K562 (cell line): ENCODE results near the gene FAM53A. TPM values are rescaled to one million over a fixed set of nuclear protein-coding genes. Genes with fewer than 3 reads are reported as not detected.
A peak's percentile ranks its signal among the peaks of the same experiment; 100 is the strongest.

Source experiments
- AFF4 ChIP-seq: sonication (generic); formaldehyde crosslinking; IDR thresholded peaks from 2 replicates; pipeline ENCODE4 v1.8.0; 2023; ENCODE audit warnings: mild to moderate bottlenecking, missing genetic modification reagents
- BCL6 ChIP-seq: fragments of 250-450 bp; sonication (Bioruptor Pico); IDR thresholded peaks from 2 replicates; pipeline ENCODE4 v1.4.0; 2020
- CBFB ChIP-seq: sonication (generic); formaldehyde crosslinking; IDR thresholded peaks from 2 replicates; pipeline ENCODE4 v1.4.0; 2020; ENCODE audit warnings: mild to moderate bottlenecking, missing genetic modification reagents
- CCNT2 ChIP-seq: IDR thresholded peaks from 2 replicates; pipeline ENCODE4 v1.6.1; 2011; ENCODE audit warnings: borderline replicate concordance, low read depth, mild to moderate bottlenecking, moderate library complexity, mixed read lengths, low read length; ENCODE audit not compliant: insufficient read length; ENCODE audit errors: extremely low read depth
- E2F1 ChIP-seq: sonication (generic); formaldehyde crosslinking; IDR thresholded peaks from 2 replicates; pipeline ENCODE4 v1.8.1; 2023; ENCODE audit warnings: mild to moderate bottlenecking, missing genetic modification reagents, moderate library complexity
- ELK1 ChIP-seq: sonication (generic); formaldehyde crosslinking; IDR thresholded peaks from 2 replicates; pipeline ENCODE4 v1.8.1; 2022; ENCODE audit warnings: missing genetic modification reagents
- FOXJ2 ChIP-seq: fragments of 200-800 bp; sonication (Bioruptor generic); IDR thresholded peaks from 2 replicates; pipeline ENCODE4 v1.6.1; 2016; ENCODE audit warnings: missing genetic modification characterization, missing compliant biosample characterization
- FOXK2 ChIP-seq, 2 experiments: fragments of 450-650 bp; IDR thresholded peaks in 1 of 2; conservative IDR thresholded peaks in 1 of 2; 2 replicates each; pipeline ENCODE4 v1.6.1; 2016; ENCODE audit warnings: low read depth in 2 of 2, mild to moderate bottlenecking in 1 of 2
- HNRNPK ChIP-seq: fragments of 200-400 bp; formaldehyde crosslinking; IDR thresholded peaks from one replicate; pipeline ENCODE4 v1.6.1; 2018; ENCODE audit warnings: mild to moderate bottlenecking, low read depth, low read length; ENCODE audit not compliant: poor library complexity, severe bottlenecking
- MCM2 ChIP-seq: fragments of 450-650 bp; IDR thresholded peaks from 2 replicates; pipeline ENCODE4 v1.6.1; 2017; ENCODE audit warnings: low read depth, mild to moderate bottlenecking
- MECOM ChIP-seq: fragments of 250-450 bp; sonication (Bioruptor Pico); IDR thresholded peaks from 2 replicates; pipeline ENCODE4 v1.8.0; 2022; ENCODE audit warnings: inconsistent platforms
- NELFE ChIP-seq: IDR thresholded peaks from 2 replicates; pipeline ENCODE4 v1.6.1; 2011; ENCODE audit warnings: mild to moderate bottlenecking; ENCODE audit not compliant: insufficient read depth, insufficient read length
- NFE2L1 ChIP-seq: fragments of 450-650 bp; IDR thresholded peaks from 2 replicates; pipeline ENCODE4 v1.6.1; 2016; ENCODE audit warnings: missing genetic modification characterization, low read depth, mild to moderate bottlenecking, missing compliant biosample characterization, moderate library complexity, borderline replicate concordance
- RFX1 ChIP-seq: fragments of 450-650 bp; IDR thresholded peaks from 2 replicates; pipeline ENCODE4 v1.6.1; 2016; ENCODE audit warnings: mild to moderate bottlenecking, moderate library complexity
- SMARCA4 ChIP-seq: fragments of 450-650 bp; IDR thresholded peaks from 2 replicates; pipeline ENCODE4 v1.6.1; 2016
- TAF1 ChIP-seq: IDR thresholded peaks from 2 replicates; pipeline ENCODE4 v1.6.1; 2011; ENCODE audit warnings: mild to moderate bottlenecking, low read length, moderate library complexity; ENCODE audit not compliant: insufficient read depth, control insufficient read depth, severe bottlenecking; ENCODE audit errors: extremely low read depth
- TBP ChIP-seq: optimal IDR thresholded peaks from 2 replicates; pipeline ENCODE3; 2011; ENCODE audit warnings: low read depth, low read length, improper control_type of control experiment
- TEAD1 ChIP-seq, 2 experiments: fragments of 450-650 bp in 1 of 2; sonication (generic) in 1 of 2; formaldehyde crosslinking; IDR thresholded peaks; 2 replicates each; pipeline versions ENCODE4 v1.4.0 to v1.8.0; 2020 to 2022; ENCODE audit warnings: mild to moderate bottlenecking in 2 of 2, missing genetic modification reagents in 1 of 2
- ZBTB7A ChIP-seq: IDR thresholded peaks from 2 replicates; pipeline ENCODE4 v1.6.1; 2011; ENCODE audit warnings: low read depth, mild to moderate bottlenecking, low read length, moderate library complexity, borderline replicate concordance; ENCODE audit not compliant: control insufficient read depth
- ZNF165 ChIP-seq: fragments of 250-450 bp; sonication (Bioruptor Pico); IDR thresholded peaks from 2 replicates; pipeline ENCODE4 v1.4.0; 2020; ENCODE audit warnings: borderline replicate concordance
- ZNF324 ChIP-seq: fragments of 250-450 bp; sonication (Bioruptor Pico); IDR thresholded peaks from 2 replicates; pipeline ENCODE4 v1.4.0; 2020; ENCODE audit warnings: mild to moderate bottlenecking
- polyA plus RNA-seq, 8 experiments: library from polyadenylated mRNA; depleted of rRNA in 4 of 8; stranded (reverse) in 5 of 8; unstranded in 3 of 8; fragments of >200 nt; fragmentation: Nextera tagmentation in 2 of 8; fragmentation: Illumina TruSeq in 1 of 8; extraction: Ambion mirVana in 2 of 8; extraction: Trizol in 1 of 8; gene quantifications; 2 replicates each; pipeline versions ENCODE4 v1.2.1 to v1.2.3, GENCODE V29; 2011 to 2014; ENCODE audit warnings: inconsistent platforms in 1 of 8, missing spikeins in 1 of 8
- total RNA-seq, 7 experiments: library from RNA; depleted of rRNA in 6 of 7; stranded (reverse); fragments of >200 nt in 6 of 7; fragmentation: Illumina TruSeq in 2 of 7; extraction: Trizol in 2 of 7; gene quantifications; 2 replicates each; pipeline versions ENCODE4 v1.2.1 to v1.2.3, GENCODE V29; 2011 to 2021; ENCODE audit warnings: low replicate concordance in 1 of 7

The FAM53A gene
- total and polyA plus RNA-seq, 9 of the 15 experiments (the other 6 are each of a cell fraction or from before 2014, with no cell fraction given): 0.53 to 2.7 (median 1.4) TPM; not detected in 2

- TF ChIP-seq BCL6 (CRISPR knock-in tag) (no peak), CCNT2 (peak; percentile 66), MECOM (CRISPR knock-in tag) (no peak), TEAD1 (CRISPR knock-in tag; IDR thresholded peaks at IDR 0.05) (peak in 1 of 2 experiments; percentile 75; a peak in 2 of 4 replicates), ZNF324 (no peak), NFE2L1 (no peak), MCM2 (no peak), NELFE (no peak), TAF1 (peak; percentile 25), HNRNPK (no peak), AFF4 (0 out of 2 replicates have a peak, but pooled peaks have one; percentile 49), ZBTB7A (peak; percentile 29; the same call in 1 of the 2 replicates), SMARCA4 (no peak), CBFB (CRISPR knock-in tag) (no peak), RFX1 (no peak), ZNF165 (no peak), FOXJ2 (tag) (no peak), E2F1 (CRISPR knock-in tag) (peak; percentile 67), FOXK2 (conservative IDR thresholded peaks at IDR 0.05 in 1 of 2, IDR thresholded peaks at IDR 0.05 in 1 of 2; ENCODE audit: low read depth in 2 of 2) (no peak), ELK1 (0 out of 2 replicates have a peak, but pooled peaks have one; percentile 76), TBP (peak; percentile 56)
These were observed at the start of gene FAM53A (continued) for GRCh38 chr4:1683736-1684505.
